Measurements from ENCODE around the gene PCCA.
"Not testable (repeated sequence)": the region's sequence is repeated elsewhere in the genome, so short reads cannot be mapped to it uniquely, and the experiment has no call there.

PCCA gene

DNA sequence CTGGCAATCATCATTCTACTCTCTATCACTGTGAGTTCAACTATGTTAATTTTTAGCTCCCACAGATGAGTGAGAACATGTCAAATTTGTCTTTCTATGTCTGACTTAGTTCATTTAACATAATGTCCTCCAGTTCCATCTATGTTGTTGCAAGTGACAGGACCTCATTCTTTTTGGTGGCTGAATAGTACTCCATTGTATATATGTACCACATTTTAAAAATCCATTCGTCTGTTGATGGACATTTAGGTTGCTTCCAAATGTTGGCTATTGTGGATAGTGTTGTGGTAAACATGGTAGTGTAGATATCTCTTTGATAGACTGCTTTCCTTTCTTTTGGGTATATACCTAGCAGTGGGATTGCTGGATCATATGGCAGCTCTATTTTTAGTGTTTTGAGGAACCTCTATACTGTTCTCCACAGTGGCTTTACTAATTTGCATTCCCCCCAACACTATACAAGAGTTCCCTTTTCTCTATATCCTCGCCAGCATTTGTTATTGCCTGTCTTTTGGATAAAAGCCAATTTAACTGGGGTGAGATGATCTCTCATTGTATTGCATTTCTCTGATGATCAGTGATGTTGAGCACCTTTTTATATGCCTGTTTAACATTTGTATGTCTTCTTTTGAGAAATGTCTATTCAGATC, 124.1 kb downstream of the PCCA start:
- no peak for TF ChIP-seq CTCF (IDR thresholded peaks at IDR 0.05; ENCODE audit: low read length, missing control alignments)
- H3K4me3 ChIP-seq (replicated peaks; ENCODE audit: low read depth, low read length), result no peak overlapping the region
- DNase-seq (ENCODE audit: low read depth), result no peak

GRCh38 chr13:100213576-100213975, 124.7 kb downstream of the PCCA start:
- TF ChIP-seq CTCF (IDR thresholded peaks at IDR 0.05; ENCODE audit: low read length, missing control alignments), result no peak
- no peak for DNase-seq (ENCODE audit: low read depth)
- no peak overlapping the region for H3K4me3 ChIP-seq (replicated peaks; ENCODE audit: low read depth, low read length)

DNA sequence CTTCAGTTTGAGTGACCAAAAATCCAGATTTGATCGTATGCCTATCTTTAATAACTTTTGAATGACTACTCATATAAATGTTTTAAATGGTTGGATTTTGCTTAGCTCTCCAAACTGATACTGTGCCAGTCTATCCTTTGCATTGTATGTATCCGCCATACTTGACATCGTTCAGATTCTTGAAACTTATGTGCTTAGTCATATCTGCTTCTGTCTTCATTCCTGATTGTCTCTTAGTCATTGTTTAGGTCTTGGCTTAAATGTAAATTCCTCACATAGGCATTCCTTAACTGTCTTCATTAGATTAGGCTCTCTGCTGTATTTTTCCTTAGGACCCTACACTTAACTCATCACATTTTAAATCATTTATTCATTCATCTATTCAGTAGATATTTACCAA, 126.0 kb downstream of the PCCA start:
- H3K4me3 ChIP-seq (replicated peaks; ENCODE audit: low read depth, low read length), result no peak overlapping the region
- peak; percentile 84 for DNase-seq (ENCODE audit: low read depth)
- no peak for TF ChIP-seq CTCF (IDR thresholded peaks at IDR 0.05; ENCODE audit: low read length, missing control alignments)

GRCh38 chr13:100221166-100221565, 132.3 kb downstream of the PCCA start:
- no peak for DNase-seq (ENCODE audit: low read depth)
- no peak for TF ChIP-seq CTCF (IDR thresholded peaks at IDR 0.05; ENCODE audit: low read length, missing control alignments)
- no peak overlapping the region for H3K4me3 ChIP-seq (replicated peaks; ENCODE audit: low read depth, low read length)

GRCh38 chr13:100223966-100224530, 135.2 kb downstream of the PCCA start:
- DNase-seq (ENCODE audit: low read depth), result not testable (repeated sequence)

DNA sequence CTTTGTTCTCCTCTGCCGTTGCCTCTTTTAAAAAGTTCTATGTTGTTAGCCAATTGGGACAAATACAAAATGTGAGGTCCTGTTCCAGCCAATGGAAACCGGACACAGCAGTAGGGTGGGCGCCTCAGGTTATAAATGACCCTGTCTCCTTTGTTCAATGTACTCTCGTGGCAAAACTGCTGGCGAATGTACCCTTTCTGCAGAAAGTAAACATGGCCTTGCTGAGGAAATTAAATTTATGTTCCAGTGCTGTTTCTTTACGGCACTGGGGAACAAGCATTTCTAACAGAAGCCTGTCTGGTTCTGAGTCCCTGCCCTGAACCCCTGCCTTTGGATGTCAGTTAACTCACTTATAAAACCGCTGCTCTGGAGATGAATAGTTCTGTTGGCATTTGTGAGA, 140.7 kb downstream of the PCCA start:
- DNase-seq (ENCODE audit: low read depth), result no peak
- no peak for TF ChIP-seq CTCF (IDR thresholded peaks at IDR 0.05; ENCODE audit: low read length, missing control alignments)
- no peak overlapping the region for H3K4me3 ChIP-seq (replicated peaks; ENCODE audit: low read depth, low read length)

More at GRCh38 chr13:100223966-100224530, 135.2 kb downstream of the PCCA start:
- H3K4me3 ChIP-seq (replicated peaks; ENCODE audit: low read depth, low read length), result not testable (repeated sequence)

- no peak for TF ChIP-seq CTCF (IDR thresholded peaks at IDR 0.05; ENCODE audit: low read length, missing control alignments)
- DNase-seq (ENCODE audit: low read depth), result no peak
- H3K4me3 ChIP-seq (replicated peaks; ENCODE audit: low read depth, low read length), result no peak overlapping the region
Measured at GRCh38 chr13:100230769-100231149, 141.9 kb downstream of the PCCA start.

All from fibroblast of pulmonary artery (primary cell).